ENCODE data around the gene PPP2R5C.
A peak's percentile ranks its signal among the peaks of the same experiment; 100 is the strongest.

Gene PPP2R5C

DNA sequence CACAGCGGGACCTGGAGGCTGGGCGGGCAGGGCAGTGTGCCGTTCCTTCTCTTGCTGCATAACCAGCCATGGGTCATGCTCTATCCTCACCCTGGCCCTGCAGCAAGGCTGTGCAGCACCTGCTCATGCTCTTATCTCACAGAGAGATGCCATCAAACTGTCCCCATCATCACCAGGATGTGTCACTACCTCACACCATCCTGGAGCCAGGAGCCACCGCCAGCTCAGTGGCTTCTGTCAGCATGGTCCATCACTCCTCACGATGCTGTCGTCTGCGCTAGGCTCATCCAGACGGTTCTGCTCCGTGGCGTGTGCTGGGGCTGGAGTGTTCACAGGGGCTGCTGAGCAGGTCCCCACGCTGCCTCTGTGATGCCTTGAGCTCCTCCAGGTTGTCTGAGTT, 125.7 kb downstream of the PPP2R5C start:
- no peak for DNase-seq (ENCODE audit: low read depth)

GRCh38 chr14:101888182-101888581, 126.7 kb downstream of the PPP2R5C start:
- DNase-seq (ENCODE audit: low read depth), result no peak

DNA sequence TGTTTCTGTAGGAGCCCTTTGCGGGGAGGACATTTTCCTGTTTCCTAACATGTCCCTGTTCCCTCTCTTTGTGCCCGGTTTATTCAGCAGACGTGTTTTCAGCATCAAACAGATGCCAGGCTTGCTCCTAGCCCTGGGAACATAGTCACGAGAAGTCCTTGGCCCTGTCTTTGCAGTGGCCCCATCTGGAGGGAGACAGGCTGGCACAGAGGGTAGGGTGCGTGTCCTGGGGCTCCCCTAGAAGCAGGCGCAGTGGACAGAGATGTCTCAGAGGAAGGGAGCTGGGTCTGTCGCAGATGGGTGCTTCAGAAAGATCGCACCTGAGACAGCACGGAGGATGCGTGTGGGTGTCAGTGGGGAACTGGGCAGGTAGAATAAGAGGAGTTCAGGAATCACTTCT, 127.9 kb downstream of the PPP2R5C start:
- no peak for DNase-seq (ENCODE audit: low read depth)

GRCh38 chr14:101889898-101890297, 128.4 kb downstream of the PPP2R5C start:
- DNase-seq (ENCODE audit: low read depth), result peak; percentile 27

DNA sequence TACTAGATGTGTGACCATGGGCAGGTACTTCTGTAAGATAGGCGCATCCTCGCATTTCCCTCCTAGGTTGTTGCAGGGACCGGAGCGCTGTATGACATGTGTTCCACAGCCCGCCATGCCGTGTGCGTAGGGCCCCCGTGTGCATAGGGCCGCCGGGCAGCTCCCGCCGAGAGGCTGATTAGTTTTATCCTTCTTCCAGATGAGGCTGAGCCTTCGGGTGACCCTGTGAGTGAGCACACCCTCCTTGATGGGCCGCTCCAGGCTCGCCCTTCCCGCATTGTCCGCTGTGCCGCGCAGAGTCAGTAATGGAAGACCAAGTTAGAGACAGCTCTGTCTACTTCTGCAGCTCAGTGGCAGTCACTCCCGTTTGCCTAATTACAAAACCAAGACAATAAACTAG, 130.0 kb downstream of the PPP2R5C start:
- no peak for DNase-seq (ENCODE audit: low read depth)

- no peak for DNase-seq (ENCODE audit: low read depth)
Observed at GRCh38 chr14:101893759-101894158, 132.2 kb downstream of the PPP2R5C start.

DNA sequence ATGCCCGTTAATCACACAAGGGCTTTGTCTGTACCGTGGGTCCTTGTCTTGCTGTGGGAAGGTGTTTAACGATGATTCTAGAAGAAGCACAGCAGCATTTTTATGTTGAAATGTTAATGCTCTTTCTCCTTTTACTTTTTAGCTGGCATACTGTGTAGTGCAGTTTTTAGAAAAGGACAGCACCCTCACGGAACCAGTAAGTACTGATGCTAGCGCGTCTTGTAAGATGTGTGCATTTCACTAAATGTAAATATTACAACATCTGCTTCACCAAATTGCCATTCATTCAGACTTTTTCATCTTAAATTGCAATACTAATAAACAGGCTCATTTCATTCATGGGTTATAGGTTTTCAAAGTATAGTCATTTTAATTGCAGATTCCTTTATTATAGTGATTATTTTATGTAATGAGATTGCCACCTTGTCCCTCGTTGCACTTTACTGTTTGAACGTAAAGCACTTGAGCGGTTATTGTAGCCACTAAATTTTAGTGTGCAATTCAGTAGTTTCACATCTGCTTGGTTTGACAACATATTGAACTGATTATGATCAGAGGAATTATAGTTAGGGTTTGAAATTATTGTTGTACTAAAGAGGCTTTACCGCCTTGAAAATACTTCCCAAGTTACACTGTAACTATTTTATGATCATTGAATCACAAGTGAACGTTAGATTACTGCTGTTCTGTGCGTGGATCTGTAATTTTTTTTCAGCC, 133.0 kb downstream of the PPP2R5C start:
- DNase-seq (ENCODE audit: low read depth), result no peak

- DNase-seq (ENCODE audit: low read depth), result no peak
Observed at GRCh38 chr14:101895256-101895655, 133.7 kb downstream of the PPP2R5C start.

GRCh38 chr14:101897326-101897725, 135.8 kb downstream of the PPP2R5C start:
- no peak for DNase-seq (ENCODE audit: low read depth)

DNA sequence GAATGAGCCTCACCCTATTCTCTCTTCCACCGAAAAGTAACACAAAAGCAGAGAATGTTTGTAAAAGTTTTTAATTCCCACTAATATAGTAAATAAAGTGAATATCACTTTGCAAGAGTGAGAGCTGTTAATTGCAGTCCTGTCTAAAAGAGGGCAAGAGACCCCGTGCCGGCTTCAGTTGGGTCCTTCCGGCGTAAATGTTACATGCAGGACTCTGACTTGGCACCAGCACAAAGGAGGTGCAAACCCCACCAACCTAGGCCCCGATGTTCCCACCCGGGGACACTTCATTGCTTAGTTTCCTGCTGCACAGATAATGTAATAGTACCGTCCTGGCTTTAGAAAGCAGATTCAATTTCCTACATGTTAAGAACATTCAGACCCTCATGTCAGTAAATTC, 136.9 kb downstream of the PPP2R5C start:
- DNase-seq (ENCODE audit: low read depth), result no peak

GRCh38 chr14:101899263-101899662, 137.8 kb downstream of the PPP2R5C start:
- no peak for DNase-seq (ENCODE audit: low read depth)

DNA sequence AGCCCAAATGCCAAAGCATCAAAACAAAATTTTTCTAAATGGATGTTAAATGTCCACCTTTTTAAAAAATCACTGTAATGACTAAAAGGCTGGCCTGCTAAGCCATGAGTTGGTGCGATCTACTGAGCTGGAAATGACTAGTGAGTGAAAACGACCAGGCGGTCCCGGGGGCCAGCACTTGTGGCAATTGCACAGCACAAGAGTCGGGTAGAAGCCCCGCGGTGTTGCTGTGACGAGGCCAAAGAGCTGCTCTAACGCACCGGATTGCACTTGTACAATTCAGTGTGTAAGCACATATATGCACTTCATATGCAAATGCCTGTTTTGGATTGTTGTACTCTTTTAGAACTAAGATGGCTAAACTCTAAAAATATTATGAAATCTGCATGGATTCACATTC, 138.7 kb downstream of the PPP2R5C start:
- no peak for DNase-seq (ENCODE audit: low read depth)

DNA sequence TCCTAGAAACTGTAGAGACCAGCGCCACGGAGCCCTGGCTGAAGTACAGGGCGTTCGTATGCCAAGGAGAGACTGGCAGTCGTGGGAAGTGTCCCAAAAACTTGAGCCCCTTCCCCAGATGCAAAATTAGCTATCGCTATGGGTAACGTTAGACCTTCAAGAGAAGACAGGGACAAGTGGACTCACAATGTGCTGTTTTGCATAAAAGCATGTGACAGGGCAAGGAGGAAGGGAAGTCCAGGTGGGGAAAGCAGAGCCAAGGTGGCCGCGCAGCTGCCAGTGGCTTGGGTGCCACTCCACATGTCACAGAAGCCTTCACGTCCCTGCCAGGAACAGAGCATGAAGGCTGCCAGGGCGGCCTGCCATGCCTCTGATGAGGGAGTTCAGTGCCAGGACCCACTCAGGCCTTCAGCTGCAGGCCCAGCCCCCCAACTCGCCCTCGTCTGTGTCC, 141.6 kb downstream of the PPP2R5C start:
- no peak for DNase-seq (ENCODE audit: low read depth)

- no peak for DNase-seq (ENCODE audit: low read depth)
Observed at GRCh38 chr14:101905614-101906013, 144.1 kb downstream of the PPP2R5C start.

- no peak for DNase-seq (ENCODE audit: low read depth)
Observed at GRCh38 chr14:101906645-101907044, 145.1 kb downstream of the PPP2R5C start.

DNA sequence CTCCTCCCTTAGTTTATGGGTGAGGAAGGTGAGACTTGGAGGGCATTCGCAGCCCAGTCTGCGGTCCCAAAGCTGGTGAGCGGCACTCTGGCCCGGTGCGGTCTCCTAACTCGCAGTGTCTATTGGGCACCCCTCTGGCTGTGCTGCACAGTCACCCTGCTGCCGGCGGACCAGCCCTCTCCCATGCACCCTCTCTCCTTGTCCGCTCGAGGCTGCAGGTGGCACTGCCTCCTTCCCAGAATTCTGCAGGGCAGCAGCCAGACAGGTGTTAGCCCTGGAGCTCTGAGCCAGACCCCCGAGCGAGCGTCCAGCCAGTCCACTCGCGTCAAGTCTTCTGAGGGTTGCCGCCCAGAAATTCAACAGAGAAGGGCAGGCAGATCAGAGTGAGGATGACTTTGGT, 146.1 kb downstream of the PPP2R5C start:
- no peak for DNase-seq (ENCODE audit: low read depth)

DNA sequence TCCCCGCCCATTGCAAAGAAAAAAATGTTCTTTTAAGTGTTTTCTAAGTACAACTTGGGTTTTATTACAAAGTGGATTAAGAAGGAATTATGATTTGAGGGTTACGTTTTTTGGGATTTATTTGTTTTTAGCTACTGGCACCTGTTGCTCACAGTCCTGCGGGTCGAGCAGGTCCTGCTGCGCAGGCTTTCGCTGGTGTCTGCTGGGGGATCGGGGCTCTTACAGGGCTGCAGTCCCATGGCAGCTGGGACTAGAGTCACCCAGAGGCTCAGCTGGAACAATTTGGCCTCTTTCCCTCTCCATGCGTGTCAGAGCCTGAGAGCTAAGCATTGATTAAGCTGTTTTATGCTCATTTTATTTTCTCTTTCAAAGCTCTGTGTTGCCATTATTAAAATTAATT, 147.3 kb downstream of the PPP2R5C start:
- no peak for DNase-seq (ENCODE audit: low read depth)

DNA sequence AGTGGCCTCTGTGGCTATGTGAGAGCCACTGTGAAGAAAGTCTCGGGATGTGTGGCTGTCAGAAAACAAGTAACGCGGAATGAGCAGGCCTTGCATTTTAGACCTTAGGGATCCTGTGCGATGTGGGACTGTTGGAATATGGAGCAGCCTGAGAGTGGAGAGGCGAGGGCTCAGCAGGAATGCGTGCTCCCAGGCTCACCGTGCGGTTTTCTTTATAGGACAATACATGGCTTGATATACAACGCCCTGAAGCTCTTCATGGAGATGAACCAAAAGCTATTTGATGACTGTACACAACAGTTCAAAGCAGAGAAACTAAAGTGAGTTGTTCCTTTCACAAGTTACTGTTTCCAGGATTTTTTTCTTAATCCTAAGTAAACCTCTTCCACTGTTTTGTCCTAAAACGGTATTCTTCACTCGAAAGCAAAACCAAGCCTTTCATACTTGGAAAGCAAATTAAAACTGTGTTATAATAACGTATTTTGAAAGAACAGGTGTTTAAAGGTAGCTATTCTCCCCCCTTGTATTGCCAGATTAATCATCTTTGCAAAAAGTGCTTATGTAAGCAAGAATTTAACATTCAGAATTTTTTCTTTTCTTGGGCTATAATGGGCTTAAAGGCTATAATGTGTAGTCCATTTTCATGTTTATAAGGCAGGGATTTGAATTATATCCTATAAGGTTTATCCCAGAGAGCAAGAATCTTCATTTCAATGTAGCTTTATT, 148.0 kb downstream of the PPP2R5C start:
- DNase-seq (ENCODE audit: low read depth), result no peak

DNA sequence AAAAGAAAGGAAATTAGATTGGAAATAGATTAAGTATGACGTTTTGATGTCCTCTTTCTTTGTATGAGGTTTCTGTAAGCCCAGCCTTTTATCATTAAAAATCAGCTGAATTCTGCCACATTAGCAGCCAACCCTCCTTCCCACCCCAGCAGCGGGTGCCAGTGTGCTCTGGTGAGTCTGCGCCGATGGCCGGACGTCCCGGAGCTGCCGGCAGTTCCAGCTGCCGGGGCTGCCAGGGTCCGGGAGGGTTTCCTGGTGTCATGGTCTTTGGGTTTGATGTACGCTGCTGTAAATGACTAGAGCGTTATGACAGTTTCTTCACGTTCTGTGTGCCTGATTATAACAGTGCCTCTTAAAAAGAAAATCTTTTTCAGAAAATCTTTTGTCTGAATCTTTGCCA, 151.3 kb downstream of the PPP2R5C start:
- DNase-seq (ENCODE audit: low read depth), result no peak

- no peak for DNase-seq (ENCODE audit: low read depth)
Observed at GRCh38 chr14:101914083-101914482, 152.6 kb downstream of the PPP2R5C start.

- DNase-seq (ENCODE audit: low read depth), result no peak
Observed at GRCh38 chr14:101915871-101916815, 154.6 kb downstream of the PPP2R5C start.

- DNase-seq (ENCODE audit: low read depth), result no peak
Observed at GRCh38 chr14:101916816-101917412, 155.4 kb downstream of the PPP2R5C start.

All from GM04503 (cell line).